GM12874 (cell line): ENCODE data around the gene SPP1.

Experiments used
- TF ChIP-seq, protein P1 (sequence below): IDR thresholded peaks from 2 replicates; pipeline ENCODE4 v1.5.1; 2011; ENCODE audit warnings: low read depth, mild to moderate bottlenecking, control low read depth, low read length, moderate library complexity; ENCODE audit not compliant: insufficient read depth

Gene SPP1

DNA sequence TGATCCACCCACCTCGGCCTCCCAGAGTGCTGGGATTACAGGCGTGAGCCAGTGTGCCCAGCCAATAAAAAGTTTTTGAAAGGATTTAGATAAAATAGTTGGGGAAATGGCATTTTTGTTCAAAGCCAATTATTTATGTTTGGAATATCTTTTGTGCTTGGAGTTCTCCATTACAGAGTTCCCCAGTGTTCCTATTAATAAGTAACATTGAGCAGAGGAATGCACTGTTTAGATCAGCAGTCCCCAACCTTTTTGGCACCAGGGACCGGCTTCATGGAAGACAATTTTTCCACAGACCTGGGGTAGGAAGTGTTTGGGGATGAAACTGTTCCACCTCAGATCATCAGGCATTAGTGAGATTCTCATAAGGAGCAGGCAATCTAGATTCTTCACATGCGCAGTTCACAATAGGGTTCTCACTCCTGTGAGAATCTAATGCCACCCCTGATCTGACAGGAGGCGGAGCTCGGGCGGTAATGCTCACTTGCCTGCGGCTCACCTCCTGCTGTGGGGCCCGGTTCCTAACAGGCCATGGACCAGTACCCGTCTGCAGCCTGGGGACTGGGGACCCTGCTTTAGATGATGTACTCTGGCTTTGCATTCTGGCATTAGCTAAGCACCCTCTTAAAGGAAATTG lies 40.3 kb downstream of the SPP1 start:
- TF ChIP-seq, protein P1, sequence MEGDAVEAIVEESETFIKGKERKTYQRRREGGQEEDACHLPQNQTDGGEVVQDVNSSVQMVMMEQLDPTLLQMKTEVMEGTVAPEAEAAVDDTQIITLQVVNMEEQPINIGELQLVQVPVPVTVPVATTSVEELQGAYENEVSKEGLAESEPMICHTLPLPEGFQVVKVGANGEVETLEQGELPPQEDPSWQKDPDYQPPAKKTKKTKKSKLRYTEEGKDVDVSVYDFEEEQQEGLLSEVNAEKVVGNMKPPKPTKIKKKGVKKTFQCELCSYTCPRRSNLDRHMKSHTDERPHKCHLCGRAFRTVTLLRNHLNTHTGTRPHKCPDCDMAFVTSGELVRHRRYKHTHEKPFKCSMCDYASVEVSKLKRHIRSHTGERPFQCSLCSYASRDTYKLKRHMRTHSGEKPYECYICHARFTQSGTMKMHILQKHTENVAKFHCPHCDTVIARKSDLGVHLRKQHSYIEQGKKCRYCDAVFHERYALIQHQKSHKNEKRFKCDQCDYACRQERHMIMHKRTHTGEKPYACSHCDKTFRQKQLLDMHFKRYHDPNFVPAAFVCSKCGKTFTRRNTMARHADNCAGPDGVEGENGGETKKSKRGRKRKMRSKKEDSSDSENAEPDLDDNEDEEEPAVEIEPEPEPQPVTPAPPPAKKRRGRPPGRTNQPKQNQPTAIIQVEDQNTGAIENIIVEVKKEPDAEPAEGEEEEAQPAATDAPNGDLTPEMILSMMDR = no peak

DNA sequence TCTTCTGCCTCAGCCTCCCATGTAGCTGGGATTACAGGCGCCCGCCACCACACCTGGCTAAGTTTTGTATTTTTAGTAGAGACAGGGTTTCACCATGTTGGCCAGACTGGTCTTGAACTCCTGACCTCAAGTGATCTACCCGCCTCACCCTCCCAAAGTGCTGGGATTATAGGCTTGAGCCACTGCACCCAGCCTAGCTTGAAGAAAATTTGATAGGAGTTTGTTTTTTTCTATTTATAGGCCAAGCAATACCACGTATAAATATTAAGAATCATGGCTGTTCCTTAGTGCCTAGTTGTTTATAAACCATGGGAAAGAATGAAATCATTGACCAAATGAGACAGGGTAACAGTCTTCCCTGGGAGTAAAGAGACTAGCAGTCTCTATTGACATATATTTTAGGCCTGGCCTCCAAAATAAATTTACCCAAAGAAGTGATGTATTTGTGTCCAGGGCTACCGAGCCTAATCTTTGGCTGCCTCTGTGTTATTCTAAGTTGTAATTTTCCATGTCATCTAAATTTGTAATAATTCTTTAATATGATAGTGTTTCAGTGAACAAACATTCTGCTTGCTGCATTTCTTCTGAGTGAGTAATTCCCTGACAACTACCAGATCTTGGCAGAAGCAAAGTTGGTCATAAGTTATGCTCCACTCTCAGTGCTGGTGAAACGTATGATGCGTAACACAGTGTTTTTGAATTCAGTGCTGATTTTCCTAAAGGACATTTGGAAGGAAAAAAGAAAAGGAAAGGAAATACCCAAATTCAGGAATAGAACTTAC lies 42.2 kb downstream of the SPP1 start:
- TF ChIP-seq, protein P1 = no peak

DNA sequence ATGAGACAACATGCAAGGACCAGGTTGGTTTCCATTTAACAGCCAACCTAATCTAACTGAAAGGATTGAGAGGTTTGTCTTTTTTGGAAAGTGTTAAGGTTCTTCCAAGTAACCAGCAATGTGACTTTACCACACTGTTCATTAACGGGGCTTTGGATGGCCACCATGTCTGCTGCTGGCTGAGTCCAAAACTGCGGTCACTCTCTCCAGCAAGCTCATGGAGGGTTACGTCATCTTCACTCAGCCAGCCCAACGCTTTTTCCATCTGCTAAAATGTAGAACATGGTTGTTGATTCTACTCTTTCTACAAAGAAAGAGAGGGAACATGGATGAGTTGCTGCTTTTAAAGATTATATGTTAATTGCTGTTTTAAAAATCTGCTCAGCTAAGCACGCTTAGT lies 43.0 kb downstream of the SPP1 start:
- TF ChIP-seq, protein P1 = no peak

DNA sequence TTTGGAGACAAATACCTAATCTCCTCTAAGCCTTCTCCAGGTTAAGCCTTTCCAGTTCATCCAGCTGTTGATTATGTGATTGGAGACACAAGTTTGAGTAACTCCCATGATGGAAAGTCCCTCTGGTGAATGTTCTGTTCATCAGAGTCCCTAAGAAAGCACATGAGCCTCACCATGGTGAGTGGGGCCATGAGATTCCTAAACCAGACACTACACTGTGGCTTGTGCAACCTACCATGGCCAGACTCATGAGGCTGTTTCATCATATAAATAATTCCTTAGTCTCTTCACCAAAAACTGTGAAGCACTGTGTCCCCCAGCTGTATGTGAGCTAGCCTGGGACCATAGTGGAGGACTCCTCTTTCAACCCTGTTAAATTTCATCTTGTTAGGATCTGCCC lies 46.3 kb downstream of the SPP1 start:
- TF ChIP-seq, protein P1 = no peak

DNA sequence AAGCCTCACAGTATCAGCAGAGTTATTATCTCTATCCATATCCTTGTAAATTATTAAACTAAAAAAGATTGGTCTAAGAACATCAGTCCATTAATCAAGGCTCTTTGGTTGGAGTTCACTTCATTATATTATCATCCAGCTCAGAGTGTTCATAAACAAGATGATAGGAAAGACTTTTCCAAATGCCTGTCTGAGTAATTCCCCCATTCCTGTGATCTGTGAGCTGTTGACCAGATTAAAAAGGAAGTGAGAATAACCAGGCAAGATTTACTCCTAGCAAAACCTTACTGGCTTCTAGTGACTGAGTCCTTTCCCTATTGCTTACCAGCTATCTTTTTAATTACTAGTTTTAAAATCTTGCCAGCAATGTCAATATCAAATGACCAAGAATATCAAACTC lies 46.8 kb downstream of the SPP1 start:
- TF ChIP-seq, protein P1 = no peak

DNA sequence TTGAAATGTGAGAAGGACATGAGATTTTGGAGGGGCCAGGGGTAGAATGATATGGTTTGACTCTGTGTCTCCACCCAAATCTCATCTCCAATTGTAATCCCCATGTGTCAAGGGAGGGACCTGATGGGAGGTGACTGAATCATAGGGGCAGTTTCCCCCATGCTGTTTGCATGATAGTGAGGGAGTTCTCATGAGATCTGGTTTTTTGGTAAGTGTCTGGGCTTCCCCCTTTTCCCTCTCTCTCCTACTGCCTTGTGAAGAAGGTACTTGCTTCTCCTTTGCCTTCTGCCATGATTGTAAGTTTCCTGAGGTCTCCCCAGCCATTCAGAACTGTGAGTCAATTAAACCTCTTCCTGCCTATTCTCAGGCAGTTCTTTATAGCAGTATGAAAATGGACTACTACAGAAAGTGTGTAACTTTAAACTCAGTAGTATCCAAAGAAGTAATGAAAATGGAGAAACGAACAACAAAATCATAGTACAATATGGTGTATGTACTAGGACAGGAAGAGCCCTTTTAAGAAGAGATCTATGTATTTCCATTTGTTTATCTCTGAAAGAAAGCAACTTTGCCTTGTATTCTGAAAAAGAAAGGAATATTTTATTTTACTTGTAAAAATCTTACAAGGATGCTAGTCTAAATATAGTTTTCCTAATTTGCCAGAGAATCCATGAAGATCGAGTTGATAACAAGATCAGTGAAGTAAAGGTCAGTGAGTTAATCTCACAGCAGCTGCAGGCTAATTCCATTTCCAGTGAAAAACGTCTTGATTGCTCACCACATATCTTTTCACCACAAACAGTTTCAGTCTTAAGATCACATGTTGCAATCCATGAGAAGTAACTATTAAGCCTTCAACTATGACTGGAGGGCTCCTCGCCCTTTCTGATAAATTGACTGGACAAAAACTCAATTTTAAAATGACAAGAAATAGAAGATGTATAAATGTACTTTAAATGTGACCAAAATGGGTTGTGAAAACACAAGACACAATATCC lies 52.4 kb downstream of the SPP1 start:
- TF ChIP-seq, protein P1 = no peak

DNA sequence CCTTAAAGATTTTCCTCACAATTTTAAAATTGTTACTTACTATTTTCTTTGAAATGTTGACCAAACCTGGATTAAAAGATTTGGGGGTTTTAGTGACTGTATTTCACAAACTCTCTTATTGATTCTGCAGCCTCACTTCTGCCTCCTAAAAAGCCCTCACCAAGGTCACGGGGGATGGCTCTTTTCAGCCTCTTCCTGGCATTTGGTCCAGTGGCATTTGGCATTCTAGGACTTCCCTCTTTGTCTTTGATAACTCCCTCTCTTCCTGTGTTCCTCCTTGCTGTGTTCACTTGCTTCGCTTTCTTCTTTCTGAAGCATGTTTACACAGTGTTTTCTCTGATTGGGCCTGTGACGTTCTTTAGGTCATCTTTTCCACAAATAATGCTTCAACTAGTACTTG lies 53.4 kb downstream of the SPP1 start:
- TF ChIP-seq, protein P1 = no peak
